Loucy (cell line): ENCODE data around the gene TCF7L2.

Experiments used
- H2AFZ ChIP-seq: fragments of 200-600 bp; sonication (generic); 2 replicates; pipeline ENCODE4 v1.6.0; 2016; ENCODE audit warnings: antibody characterized with exemption, mild to moderate bottlenecking, low read length, moderate library complexity
- H3F3A ChIP-seq: fragments of 200-600 bp; 2 replicates; pipeline ENCODE4 v1.6.0; 2016; ENCODE audit warnings: antibody characterized with exemption, low read depth, mild to moderate bottlenecking
- H3K27me3 ChIP-seq: fragments of 200-600 bp; sonication (generic); 2 replicates; pipeline ENCODE4 v1.6.1; 2014; ENCODE audit warnings: low read length, mild to moderate bottlenecking; ENCODE audit not compliant: insufficient read depth, poor library complexity, severe bottlenecking
- H3K36me3 ChIP-seq: fragments of 200-600 bp; sonication (generic); 2 replicates; pipeline ENCODE4 v1.6.1; 2016; ENCODE audit warnings: low read length; ENCODE audit not compliant: insufficient read depth
- H3K4me1 ChIP-seq: fragments of 200-600 bp; sonication (generic); 2 replicates; pipeline ENCODE4 v1.5.1; 2014; ENCODE audit warnings: low read length, mild to moderate bottlenecking; ENCODE audit not compliant: insufficient read depth, poor library complexity, severe bottlenecking
- H3K4me2 ChIP-seq: fragments of 200-600 bp; sonication (generic); 2 replicates; pipeline ENCODE4 v1.6.0; 2014; ENCODE audit warnings: antibody characterized with exemption, low read length, low read depth, mild to moderate bottlenecking; ENCODE audit not compliant: poor library complexity, severe bottlenecking
- H3K4me3 ChIP-seq: fragments of 200-600 bp; sonication (generic); 2 replicates; pipeline ENCODE4 v1.5.1; 2014; ENCODE audit warnings: low read length, mild to moderate bottlenecking, mixed read lengths; ENCODE audit not compliant: poor library complexity, severe bottlenecking
- H3K79me2 ChIP-seq: fragments of 200-600 bp; sonication (generic); 2 replicates; pipeline ENCODE4 v1.6.1; 2014; ENCODE audit warnings: low read length; ENCODE audit not compliant: insufficient read depth
- H3K9ac ChIP-seq: fragments of 200-600 bp; sonication (generic); 2 replicates; pipeline ENCODE4 v1.6.0; 2014; ENCODE audit warnings: mild to moderate bottlenecking, low read depth, low read length, moderate library complexity; ENCODE audit not compliant: poor library complexity, severe bottlenecking
- H3K9me2 ChIP-seq: fragments of 200-600 bp; sonication (generic); replicated peaks from 2 replicates; pipeline ENCODE4 v1.6.1; 2016; ENCODE audit warnings: low read depth, low read length, mixed read lengths
- H3K9me3 ChIP-seq: fragments of 200-600 bp; sonication (generic); 2 replicates; pipeline ENCODE4 v1.6.1; 2014; ENCODE audit warnings: mild to moderate bottlenecking, antibody characterized with exemption, low read length, low read depth; ENCODE audit not compliant: insufficient read depth
- H4K20me1 ChIP-seq: fragments of 200-600 bp; sonication (generic); 2 replicates; pipeline ENCODE4 v1.6.0; 2014; ENCODE audit warnings: antibody characterized with exemption, low read length, mild to moderate bottlenecking; ENCODE audit not compliant: insufficient read depth, poor library complexity, severe bottlenecking
- CTCF ChIP-seq: fragments of 200-600 bp; sonication (generic); conservative IDR thresholded peaks from 2 replicates; pipeline ENCODE4 v1.5.1; 2014; ENCODE audit warnings: mild to moderate bottlenecking, antibody characterized with exemption, low read length
- EZH2phosphoT487 ChIP-seq: fragments of 200-600 bp; IDR thresholded peaks from 2 replicates; pipeline ENCODE4 v1.6.1; 2018; ENCODE audit warnings: antibody characterized with exemption, mild to moderate bottlenecking, moderate library complexity, borderline replicate concordance

Gene TCF7L2

GRCh38 chr10:113018034-113018433 is 68.0 kb downstream of the TCF7L2 start:
- Histone ChIP-seq H4K20me1 (no peaks in the 10 kb centered on the region), H3K27me3 (no peaks in the 10 kb centered on the region), H3F3A (no peaks in the 10 kb centered on the region), H3K9me2 (no peaks in the 10 kb centered on the region), H3K36me3 (no peaks in the 10 kb centered on the region), H2AFZ (no peak overlapping the region), H3K4me2 (no peak overlapping the region), H3K4me3 (no peak overlapping the region), H3K9ac (no peak overlapping the region), H3K79me2 (no peaks in the 10 kb centered on the region), H3K9me3 (no peaks in the 10 kb centered on the region), H3K4me1 (no peaks in the 10 kb centered on the region)
- no peak for TF ChIP-seq CTCF
- no peak for TF ChIP-seq EZH2phosphoT487

GRCh38 chr10:113019096-113019495 is 69.0 kb downstream of the TCF7L2 start:
- Histone ChIP-seq H3K4me3 (no peak overlapping the region), H3K9me3 (no peaks in the 10 kb centered on the region), H3K9me2 (no peaks in the 10 kb centered on the region), H3K4me2 (no peak overlapping the region), H3F3A (no peaks in the 10 kb centered on the region), H2AFZ (no peak overlapping the region), H4K20me1 (no peaks in the 10 kb centered on the region), H3K4me1 (no peaks in the 10 kb centered on the region), H3K27me3 (no peaks in the 10 kb centered on the region), H3K9ac (no peak overlapping the region), H3K79me2 (no peaks in the 10 kb centered on the region), H3K36me3 (no peaks in the 10 kb centered on the region)
- TF ChIP-seq CTCF (no peak), EZH2phosphoT487 (no peak)

GRCh38 chr10:113019692-113020474 is 69.8 kb downstream of the TCF7L2 start:
- Histone ChIP-seq H3K9me2 (no peaks in the 10 kb centered on the region), H3K4me3 (no peak overlapping the region), H3K36me3 (no peaks in the 10 kb centered on the region), H3K27me3 (no peaks in the 10 kb centered on the region), H3K9ac (no peak overlapping the region), H3K4me2 (no peak overlapping the region), H2AFZ (no peak overlapping the region), H3K9me3 (no peaks in the 10 kb centered on the region), H3F3A (no peaks in the 10 kb centered on the region), H4K20me1 (no peaks in the 10 kb centered on the region), H3K4me1 (no peaks in the 10 kb centered on the region), H3K79me2 (0 out of 2 replicates have a peak, but pooled peaks cover 2% of the 10 kb centered on the region)
- no peak for TF ChIP-seq EZH2phosphoT487
- no peak for TF ChIP-seq CTCF
